ENCODE measurements around the gene TRPC4AP.

The TRPC4AP gene

DNA sequence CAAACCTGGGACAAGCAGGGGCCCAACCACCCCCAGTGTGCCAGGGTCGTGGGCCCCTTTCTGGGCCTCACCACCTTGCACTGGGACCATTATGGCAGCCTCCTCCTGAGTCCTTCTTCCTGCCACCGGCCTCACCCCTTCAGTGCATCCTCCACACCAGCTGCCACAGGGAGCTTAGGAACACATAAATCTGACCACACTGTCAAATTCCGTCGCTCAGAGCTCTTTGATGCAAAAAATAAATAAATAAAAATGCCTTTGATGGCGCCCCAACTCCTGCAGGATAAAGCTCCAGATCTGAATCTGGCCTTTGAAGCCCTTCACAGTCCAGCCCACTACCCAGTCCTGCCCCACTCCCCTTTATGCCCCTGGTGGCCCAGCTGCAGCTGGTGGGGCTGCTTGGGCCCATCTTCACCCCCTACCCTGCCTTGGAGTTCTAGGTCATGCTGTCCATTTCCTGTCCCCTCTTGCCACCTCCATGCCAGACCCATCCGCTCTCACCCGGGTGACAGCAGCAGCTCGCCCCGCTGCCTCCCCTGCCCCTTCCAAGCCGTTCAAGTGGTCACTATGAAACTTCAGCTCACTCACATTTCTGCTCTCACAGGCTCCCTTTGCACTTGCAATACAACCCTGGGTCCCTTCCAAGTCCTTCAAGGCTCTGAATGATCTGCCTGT is 120.9 kb downstream of the TRPC4AP start:
- no peak for DNase-seq

DNA sequence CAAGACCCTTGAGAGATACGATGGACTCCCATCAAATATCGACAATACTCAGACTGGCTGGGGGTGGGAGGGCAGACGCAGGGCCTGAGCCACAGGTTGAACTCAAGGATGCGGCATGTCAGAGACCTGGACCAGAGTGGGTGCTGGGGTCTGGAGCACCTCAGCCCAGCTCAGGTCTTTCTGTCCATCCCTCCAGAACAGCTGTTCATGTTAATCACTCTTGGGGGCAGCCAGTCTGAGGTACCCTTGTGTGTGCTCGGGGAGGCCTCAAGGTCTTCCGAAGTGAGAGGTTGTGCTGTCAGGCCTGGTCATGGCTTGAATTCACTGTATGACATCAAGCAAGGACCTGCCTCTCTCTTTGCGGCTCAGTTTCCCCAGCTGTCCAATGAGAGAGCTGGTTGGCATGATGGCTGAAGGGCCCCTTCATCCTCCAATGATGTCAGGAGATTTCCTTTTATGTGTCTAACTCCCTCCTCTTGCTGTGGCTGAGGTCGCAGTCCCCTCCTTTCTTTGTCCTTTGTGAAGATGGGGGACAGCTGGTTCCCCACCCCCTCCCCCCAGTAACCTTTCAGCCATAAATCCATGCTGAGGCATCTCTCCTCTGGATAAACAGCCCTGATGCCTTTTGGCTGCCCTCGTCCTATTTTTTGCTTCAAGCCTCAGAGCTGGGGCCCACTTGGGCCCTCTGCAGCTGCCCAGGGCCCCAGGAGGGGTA is 121.6 kb downstream of the TRPC4AP start:
- DNase-seq = peak in 3 of 56 donors; percentile 9 to 62 (median 19)

DNA sequence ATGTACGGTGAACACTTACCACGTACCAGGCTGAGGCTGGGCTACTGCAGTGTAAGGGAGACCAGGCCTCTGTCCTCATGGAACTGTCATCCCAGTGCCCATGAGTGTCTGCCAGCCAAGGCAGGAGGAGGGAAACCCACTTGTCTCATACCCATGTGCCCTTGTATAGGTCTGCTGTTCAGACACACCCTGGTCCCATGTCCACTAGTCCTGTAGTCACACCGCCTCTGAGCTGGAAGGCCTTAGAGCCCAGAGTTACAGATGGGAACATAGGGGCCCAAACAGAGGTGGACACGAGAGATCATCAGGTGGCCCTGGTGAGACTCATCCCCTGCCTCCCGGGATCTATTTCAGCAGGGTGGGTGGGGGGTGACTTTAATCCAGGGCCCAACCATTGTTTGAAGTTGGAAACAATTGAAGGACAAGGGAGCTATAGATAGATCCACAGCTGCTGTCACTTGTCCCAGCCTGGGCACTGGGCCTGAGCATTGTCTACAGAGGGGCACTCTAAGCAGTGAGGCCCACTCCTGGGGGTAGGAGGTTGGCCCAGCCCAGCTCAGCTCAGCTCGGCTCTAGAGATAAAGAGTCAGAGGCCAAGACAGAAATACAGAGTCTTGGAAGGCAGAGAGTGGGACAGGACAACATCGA is 122.3 kb downstream of the TRPC4AP start:
- DNase-seq = peak in 44 of 56 donors; percentile 8 to 85 (median 56)

DNA sequence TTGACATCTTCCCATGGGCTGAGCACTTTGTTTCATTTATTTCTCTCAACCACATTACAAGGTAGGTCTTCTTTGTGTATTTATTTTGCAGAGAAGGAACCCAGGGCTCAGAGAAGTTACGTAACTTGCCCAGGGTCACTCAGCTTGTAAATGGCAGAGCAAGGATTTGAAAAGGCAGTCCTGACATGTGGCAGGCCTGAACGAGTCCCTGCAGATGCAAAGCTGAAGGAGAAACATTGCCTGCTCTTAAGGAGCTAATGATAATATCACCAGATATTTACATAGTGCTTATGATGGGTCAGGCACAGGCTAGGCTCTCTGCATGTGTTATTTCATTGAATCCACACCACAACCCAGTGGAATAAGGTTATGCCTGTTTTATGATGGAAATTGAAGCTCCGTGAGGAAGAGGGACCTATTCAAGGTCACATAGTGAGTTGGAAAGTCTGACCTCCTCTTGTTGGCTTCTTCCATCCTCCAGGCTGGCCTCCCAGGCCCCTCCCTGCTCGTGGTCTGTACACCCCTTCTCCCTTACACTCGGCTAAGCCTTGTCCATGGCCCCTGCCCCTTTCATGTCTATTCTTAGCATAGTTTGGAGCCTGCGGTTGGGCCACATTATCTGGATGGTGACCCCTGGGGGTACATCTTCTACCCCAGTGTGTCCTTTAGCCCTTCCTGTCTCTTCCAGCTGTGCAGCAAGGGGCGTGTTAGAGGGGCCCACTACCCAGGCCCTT is 124.4 kb downstream of the TRPC4AP start:
- no peak for DNase-seq

DNA sequence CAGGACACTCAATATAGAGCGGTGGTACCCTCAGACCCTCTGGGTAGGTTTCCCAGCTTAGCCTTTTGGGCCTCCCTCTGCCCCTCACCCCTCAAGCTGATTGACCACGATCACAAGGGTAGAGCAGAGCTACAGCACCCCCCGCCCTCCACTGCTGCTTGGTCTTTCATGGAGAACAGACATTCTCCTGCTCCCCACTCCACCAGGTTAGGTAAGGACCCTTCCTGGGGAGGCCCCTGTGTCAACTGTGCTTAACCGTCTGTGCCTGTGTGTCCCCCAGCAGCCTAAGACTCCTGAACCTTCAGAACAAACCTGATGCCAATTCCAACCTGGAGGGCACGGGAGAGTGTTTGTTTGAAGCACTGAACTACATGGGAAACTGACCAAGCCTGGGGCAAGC is 125.2 kb downstream of the TRPC4AP start:
- DNase-seq = no peak

DNA sequence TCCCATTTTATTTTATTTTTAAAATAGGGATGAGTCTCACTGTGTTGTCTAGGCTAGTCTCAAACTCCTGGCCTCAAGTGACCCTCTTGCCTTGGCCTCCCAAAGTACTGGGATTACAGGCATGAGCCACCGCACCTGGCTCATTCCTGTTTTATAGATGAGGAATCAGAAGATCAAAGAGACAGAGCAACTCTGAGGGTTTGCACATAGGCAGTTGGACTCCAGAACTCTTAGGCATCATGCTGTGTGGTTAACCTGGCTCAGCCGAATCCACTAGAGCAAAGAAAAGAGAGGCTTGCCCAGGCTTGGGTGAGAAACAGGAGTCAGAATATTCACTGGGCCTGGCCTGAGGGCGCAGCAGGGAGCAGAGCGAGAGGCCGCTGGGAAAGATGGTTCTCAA is 127.6 kb downstream of the TRPC4AP start:
- no peak for DNase-seq

DNA sequence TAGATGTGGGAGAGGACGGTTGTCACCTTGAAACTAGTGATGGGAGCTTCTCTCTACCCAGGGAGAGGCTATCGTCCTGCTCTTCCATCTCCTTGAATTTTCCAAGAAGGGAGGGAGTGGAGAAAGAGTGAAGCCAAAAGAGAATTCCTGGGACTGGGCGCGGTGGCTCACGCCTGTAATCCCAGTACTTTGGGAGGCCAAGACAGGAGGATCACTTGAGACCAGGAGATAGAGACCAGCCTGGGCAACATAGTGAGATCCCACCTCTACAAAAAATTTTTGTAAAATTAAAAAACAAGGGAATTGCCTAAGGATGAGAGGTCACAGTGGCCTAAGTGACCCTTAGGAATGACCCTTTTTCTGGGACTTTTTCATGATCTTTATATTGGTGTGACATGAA is 128.1 kb downstream of the TRPC4AP start:
- DNase-seq = no peak

DNA sequence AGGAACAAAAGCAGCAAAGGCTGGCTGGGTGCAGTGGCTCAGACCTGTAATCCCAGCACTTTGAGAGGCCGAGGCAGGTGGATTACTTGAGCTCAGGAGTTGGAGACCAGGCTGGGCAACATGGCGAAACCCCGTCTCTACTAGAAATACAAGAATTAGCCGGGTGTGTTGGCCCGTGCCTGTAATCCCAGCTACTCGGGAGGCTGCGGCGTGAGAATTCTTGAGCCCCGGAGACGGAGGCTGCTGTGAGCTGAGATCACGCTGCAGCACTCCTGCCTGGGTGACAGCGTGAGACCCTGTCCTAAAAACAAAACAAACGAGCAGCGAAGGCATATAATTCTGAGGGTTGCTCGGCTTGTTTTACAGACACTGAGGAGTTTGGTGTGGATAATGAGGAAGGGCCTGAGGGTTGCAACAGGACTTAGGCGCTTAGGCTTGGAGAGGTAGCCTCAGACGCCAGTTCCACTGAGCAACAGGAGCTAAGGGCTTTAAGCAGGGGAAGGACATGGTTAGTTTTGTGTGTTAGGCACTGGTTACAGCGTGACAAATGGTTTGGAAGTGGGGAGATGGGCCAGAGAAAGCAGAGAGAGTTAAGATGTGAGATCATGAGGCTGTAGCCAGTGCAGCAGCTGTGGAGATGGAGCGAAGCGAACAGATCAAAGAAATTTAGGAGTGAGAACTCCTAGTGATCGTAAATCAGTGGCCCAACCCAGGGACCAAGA is 135.7 kb downstream of the TRPC4AP start:
- no peak for DNase-seq

DNA sequence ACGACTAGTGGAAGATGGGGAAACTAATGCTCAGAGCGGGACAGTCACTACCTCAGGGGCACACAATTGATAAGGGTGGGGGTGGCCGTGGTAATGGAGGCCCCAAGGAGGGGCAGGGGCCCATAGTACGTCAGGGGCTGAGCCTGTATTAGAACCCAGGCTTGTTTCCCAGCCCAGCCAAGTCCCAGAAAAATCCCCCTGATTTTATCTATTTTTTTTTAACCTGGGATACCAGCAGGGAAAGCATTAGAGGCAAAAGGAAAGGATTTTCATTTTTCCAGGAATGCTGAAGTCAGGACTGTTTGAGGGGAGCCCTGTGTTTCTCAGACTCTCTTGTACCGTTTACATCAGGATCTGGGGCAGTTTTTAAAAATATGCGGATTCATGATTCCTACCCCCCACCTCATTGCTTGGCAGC is 136.6 kb downstream of the TRPC4AP start:
- no peak for DNase-seq

DNA sequence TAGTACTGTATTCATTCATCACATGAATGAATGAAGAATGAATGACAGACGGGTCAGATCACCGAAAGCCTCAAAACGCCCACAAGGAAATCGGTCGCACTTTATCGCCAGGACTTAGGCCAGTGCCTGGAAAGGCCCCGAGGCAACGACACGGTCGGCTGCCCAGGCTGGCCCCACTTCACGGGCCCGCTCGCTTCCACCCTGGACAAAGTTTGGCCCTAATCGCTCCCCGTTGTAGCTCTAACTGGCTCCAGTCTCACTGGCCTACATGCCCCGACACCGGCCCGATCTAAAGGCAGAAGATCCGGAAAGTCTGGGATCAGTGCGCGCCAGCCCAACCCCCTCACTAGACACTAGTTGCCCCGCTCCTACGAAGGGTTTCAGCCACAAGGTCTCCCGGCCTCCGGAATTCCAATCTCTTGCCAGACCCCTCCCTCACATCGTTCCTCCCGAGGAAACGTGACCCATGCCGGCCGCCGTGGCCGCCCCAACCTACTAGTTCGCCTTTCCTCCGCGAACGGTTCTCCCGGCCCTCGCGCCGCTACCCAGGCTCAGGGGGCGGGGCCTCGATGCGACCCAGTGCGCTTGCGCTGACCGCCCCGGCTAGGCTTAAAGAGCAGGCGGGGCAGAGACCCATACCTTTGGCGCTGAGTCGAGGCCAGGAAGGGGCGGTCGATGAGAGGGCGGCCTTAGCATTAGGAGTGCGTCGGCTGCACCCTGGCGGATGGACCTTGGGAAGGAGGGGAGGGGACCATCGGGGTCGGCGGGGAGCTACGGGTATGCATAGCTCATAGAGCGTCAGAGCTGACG is 137.2 kb downstream of the TRPC4AP start, which contains the start of the genes GSS and MYH7B:
Gene GSS (minus strand): TSS at position 576 of the 810 bp plus-strand sequence. CDS start 3,954 bp downstream, outside the sequence.
Gene MYH7B (plus strand): TSS at position 638 of the 810 bp plus-strand sequence. CDS start 22,138 bp downstream, outside the sequence.
- DNase-seq = peak; percentile 54 to 96 (median 91)

DNA sequence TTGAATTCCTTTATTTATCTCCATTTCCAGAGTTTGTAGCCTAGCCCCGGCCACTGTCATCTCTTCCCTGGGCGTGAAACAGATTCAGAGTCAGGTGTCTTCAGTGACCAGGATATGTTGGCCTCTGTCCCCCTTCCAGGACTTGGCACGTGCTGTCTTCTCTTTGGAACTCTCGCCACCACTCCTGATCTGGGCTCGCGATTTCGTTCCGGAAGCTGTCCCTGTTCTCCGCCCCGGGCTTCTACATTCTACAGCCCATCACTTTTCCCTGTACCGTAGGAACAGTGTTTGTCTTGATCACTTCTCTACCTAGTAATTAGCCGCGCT is 137.7 kb downstream of the TRPC4AP start:
- peak in 3 of 56 donors; percentile 40 to 53 (median 45) for DNase-seq

DNA sequence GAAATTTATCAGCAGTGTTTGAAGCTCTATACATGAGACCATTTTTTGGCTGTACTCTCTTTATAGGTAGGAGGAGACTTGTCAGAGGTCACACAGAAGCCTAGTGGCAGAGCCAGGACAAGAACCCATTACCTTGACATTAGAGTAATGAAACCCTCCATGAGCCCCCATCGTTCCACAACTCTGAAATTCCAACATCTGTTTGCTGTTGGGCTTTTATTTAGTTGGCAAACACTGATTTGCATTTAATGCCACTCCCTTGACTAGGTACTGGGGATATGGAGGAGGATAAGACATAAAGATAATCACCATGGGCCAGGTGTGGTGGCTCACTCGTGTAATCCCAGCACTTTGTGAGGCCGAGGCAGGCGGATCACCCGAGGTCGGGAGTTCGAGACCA is 138.6 kb downstream of the TRPC4AP start:
- DNase-seq = no peak

DNA sequence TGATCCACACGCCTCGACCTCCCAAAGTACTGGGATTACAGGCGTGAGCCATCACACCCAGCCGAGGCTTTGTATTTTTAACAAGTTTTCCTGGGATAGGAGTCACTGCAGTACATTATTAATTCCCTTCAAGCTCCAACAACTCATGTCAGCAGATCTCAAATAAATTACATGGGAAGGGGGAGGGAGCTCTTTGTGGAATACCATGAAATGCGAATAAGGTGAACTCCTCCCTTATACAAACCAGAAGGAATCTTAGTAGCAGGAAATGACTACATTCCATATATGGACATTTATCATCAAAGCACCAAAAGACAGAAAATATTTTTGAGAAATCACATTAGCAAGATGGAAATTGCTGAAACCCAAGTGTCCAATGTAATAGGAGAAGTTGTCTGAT is 139.9 kb downstream of the TRPC4AP start:
- DNase-seq = no peak

Measured in amygdala (tissue), 56 donors.